ENCODE data around the gene NEK2. TPM values are rescaled to one million over a fixed set of nuclear protein-coding genes. Genes with fewer than 3 reads are reported as not detected.

Gene NEK2
- total RNA-seq, result 1 to 10 TPM in 1 of 2 donors, under 1 TPM in 1; 0.61 to 5.9 TPM
- polyA plus RNA-seq, result under 1 TPM; 0.69 to 0.97 TPM
- long read RNA-seq, donor 1, partial matches to known transcripts, result 0 of 4 reads
- long read RNA-seq, donor 1, other reads (novel, unspliced or antisense), result 0 of 4 reads
- long read RNA-seq, donor 2, result 0 reads
- long read RNA-seq, donor 3, result 0 reads
- long read RNA-seq, donor 4, result 0 reads
- long read RNA-seq, donor 5, transcript NEK2-202 (8 exons, 2,131 nt), result major isoform, 5 of 5 reads
- long read RNA-seq, donor 5, partial matches to known transcripts, result 0 of 5 reads
- long read RNA-seq, donor 5, other reads (novel, unspliced or antisense), result 0 of 5 reads

GRCh38 chr1:211675230-211676105, at the start of gene NEK2:
Gene NEK2, minus strand, starts transcription at chr1:211675621. Its CDS starts 142 bp downstream, at chr1:211675479.
- H3K27ac ChIP-seq (ENCODE audit: low read depth in 1 of 2, low read length in 1 of 2), result no peak within 1 kb of the TSS
- TF ChIP-seq CTCF (IDR thresholded peaks at IDR 0.05; ENCODE audit: control extremely low read depth, extremely low read depth), result no peak
- peaks cover 0 to 16% (median 3%) of the 10 kb centered on the region in 5 donors for H3K4me1 ChIP-seq (ENCODE audit: control insufficient read depth in 5 of 5, insufficient read depth in 5 of 5, low read length in 5 of 5)
- H3K9me3 ChIP-seq (ENCODE audit: control insufficient read depth in 4 of 4, insufficient read depth in 3 of 4, low read length in 3 of 4), result no peaks in the 10 kb centered on the region
- ATAC-seq (ENCODE audit: insufficient read depth, low FRiP score) (peak; percentile 94), DNase-seq (peak; percentile 94 to 96 (median 96))
- peaks cover 0 to 6% (median 2%) of the 10 kb centered on the region in 4 donors for H3K36me3 ChIP-seq (ENCODE audit: control insufficient read depth in 4 of 4, insufficient read depth in 4 of 4, low read length in 4 of 4)
- H3K4me3 ChIP-seq, result peak within 1 kb of the TSS; percentile 30
- WGBS, 2 donors, result 0 to 1% methylated on average over 58 of the region's 58 CpGs
- H3K27me3 ChIP-seq (ENCODE audit: control insufficient read depth in 3 of 3, insufficient read depth in 3 of 3, low read length in 2 of 3), result no peaks in the 10 kb centered on the region
- H3K9ac ChIP-seq (ENCODE audit: insufficient read depth in 1 of 2, low read length in 2 of 2), result peak within 1 kb of the TSS in 1 of 2 donors; percentile 82

- Histone ChIP-seq H3K4me3 (no peak overlapping the region), H3K4me1 (ENCODE audit: control insufficient read depth in 5 of 5, insufficient read depth in 5 of 5, low read length in 5 of 5) (no peaks in the 10 kb centered on the region), H3K27ac (ENCODE audit: low read depth in 1 of 2, low read length in 1 of 2) (no peak overlapping the region), H3K27me3 (ENCODE audit: control insufficient read depth in 3 of 3, insufficient read depth in 3 of 3, low read length in 2 of 3) (no peaks in the 10 kb centered on the region), H3K9ac (ENCODE audit: insufficient read depth in 1 of 2, low read length in 2 of 2) (no peak overlapping the region), H3K36me3 (ENCODE audit: control insufficient read depth in 4 of 4, insufficient read depth in 4 of 4, low read length in 4 of 4) (no peaks in the 10 kb centered on the region), H3K9me3 (ENCODE audit: control insufficient read depth in 4 of 4, insufficient read depth in 3 of 4, low read length in 3 of 4) (no peaks in the 10 kb centered on the region)
- ATAC-seq (ENCODE audit: insufficient read depth, low FRiP score), result no peak
- DNase-seq, result no peak
- 77 to 81% methylated on average over 11 of the region's 11 CpGs for WGBS, 2 donors
- TF ChIP-seq CTCF (IDR thresholded peaks at IDR 0.05; ENCODE audit: control extremely low read depth, extremely low read depth), result no peak
Measured at GRCh38 chr1:211724687-211725196, 49.3 kb upstream of the NEK2 start.

- H3K9me3 ChIP-seq (ENCODE audit: control insufficient read depth in 4 of 4, insufficient read depth in 3 of 4, low read length in 3 of 4), result no peaks in the 10 kb centered on the region
- WGBS, 2 donors, result 72 to 74% methylated on average over 5 of the region's 5 CpGs
Measured at GRCh38 chr1:211723273-211723672, 47.9 kb upstream of the NEK2 start.

More at GRCh38 chr1:211723273-211723672, 47.9 kb upstream of the NEK2 start:
- Histone ChIP-seq H3K9ac (ENCODE audit: insufficient read depth in 1 of 2, low read length in 2 of 2) (no peak overlapping the region), H3K27ac (ENCODE audit: low read depth in 1 of 2, low read length in 1 of 2) (no peak overlapping the region), H3K4me3 (no peak overlapping the region), H3K4me1 (ENCODE audit: control insufficient read depth in 5 of 5, insufficient read depth in 5 of 5, low read length in 5 of 5) (no peaks in the 10 kb centered on the region), H3K36me3 (ENCODE audit: control insufficient read depth in 4 of 4, insufficient read depth in 4 of 4, low read length in 4 of 4) (no peaks in the 10 kb centered on the region), H3K27me3 (ENCODE audit: control insufficient read depth in 3 of 3, insufficient read depth in 3 of 3, low read length in 2 of 3) (no peaks in the 10 kb centered on the region)
- no peak for TF ChIP-seq CTCF (IDR thresholded peaks at IDR 0.05; ENCODE audit: control extremely low read depth, extremely low read depth)
- ATAC-seq (ENCODE audit: insufficient read depth, low FRiP score) (no peak), DNase-seq (no peak)
